ENCODE measurements around the gene HELB.

HELB gene

DNA sequence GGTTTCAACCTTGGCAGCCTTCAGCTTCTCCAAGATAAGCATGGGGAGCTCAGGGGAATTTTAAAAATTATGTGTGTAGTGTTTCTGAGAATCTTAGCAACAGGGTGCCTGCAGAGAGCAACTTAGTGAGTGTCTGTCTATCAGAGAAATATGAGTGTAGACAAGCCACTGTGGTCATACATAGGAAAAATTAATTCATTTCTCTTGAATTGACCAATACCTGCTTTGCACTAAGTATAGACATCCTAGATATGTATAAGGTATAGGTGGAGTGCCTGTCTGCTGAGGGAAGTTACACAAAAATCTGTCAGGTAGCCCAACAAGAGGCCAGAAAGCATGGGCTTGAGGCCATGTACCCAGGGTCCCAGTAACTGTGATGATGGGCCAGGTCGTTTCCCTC lies 20.7 kb downstream of the HELB start:
- DNase-seq (ENCODE audit: low spot score): no peak
- TF ChIP-seq, protein P1, sequence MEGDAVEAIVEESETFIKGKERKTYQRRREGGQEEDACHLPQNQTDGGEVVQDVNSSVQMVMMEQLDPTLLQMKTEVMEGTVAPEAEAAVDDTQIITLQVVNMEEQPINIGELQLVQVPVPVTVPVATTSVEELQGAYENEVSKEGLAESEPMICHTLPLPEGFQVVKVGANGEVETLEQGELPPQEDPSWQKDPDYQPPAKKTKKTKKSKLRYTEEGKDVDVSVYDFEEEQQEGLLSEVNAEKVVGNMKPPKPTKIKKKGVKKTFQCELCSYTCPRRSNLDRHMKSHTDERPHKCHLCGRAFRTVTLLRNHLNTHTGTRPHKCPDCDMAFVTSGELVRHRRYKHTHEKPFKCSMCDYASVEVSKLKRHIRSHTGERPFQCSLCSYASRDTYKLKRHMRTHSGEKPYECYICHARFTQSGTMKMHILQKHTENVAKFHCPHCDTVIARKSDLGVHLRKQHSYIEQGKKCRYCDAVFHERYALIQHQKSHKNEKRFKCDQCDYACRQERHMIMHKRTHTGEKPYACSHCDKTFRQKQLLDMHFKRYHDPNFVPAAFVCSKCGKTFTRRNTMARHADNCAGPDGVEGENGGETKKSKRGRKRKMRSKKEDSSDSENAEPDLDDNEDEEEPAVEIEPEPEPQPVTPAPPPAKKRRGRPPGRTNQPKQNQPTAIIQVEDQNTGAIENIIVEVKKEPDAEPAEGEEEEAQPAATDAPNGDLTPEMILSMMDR (IDR thresholded peaks at IDR 0.05; ENCODE audit: extremely low read depth, insufficient read depth, missing control alignments): no peak
- in situ Hi-C loops (cut with MboI; ENCODE audit: low pct_unique_long_range_greater_than_20kb, low sequenced_read_pairs, unreplicated experiment): no loop called here

DNA sequence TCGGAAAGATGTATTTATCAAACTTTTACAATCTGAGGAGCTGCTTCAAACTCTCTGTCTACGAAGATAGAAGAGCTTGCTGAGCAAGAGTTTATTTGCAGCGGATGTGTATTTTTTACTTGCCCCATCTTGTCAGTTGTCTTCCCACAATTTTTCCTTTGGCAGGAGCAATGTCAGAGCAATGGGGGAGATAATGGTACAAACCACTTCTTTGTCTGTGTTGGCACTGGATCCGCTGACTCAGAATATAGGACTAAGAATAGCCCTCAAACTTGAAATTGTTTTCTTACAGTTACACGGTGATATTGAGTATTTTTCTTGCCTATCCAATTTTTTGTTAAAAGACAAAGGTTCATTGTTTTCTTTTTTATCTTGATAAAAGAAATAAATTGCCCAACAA lies 27.6 kb downstream of the HELB start:
- in situ Hi-C loops (cut with MboI; ENCODE audit: low pct_unique_long_range_greater_than_20kb, low sequenced_read_pairs, unreplicated experiment): no loop called here
- TF ChIP-seq, protein P1 (IDR thresholded peaks at IDR 0.05; ENCODE audit: extremely low read depth, insufficient read depth, missing control alignments): no peak
- DNase-seq (ENCODE audit: low spot score): no peak

DNA sequence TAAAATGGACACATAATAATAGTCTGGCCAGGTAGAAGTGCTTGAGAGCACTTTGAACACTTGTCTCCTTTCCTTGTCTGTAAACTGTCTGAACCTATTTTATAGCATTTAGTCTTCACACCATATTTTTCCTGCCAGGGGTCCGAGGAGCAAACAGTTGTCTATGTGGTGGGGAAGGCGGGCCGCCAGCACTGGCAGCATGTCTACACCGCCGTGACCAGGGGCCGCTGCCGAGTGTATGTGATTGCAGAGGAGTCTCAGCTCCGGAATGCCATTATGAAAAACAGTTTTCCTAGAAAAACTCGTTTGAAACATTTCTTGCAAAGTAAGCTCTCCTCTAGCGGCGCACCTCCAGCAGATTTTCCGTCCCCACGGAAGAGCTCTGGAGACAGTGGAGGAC lies 28.7 kb downstream of the HELB start:
- in situ Hi-C loops (cut with MboI; ENCODE audit: low pct_unique_long_range_greater_than_20kb, low sequenced_read_pairs, unreplicated experiment): no loop called here
- DNase-seq (ENCODE audit: low spot score): no peak
- TF ChIP-seq, protein P1 (IDR thresholded peaks at IDR 0.05; ENCODE audit: extremely low read depth, insufficient read depth, missing control alignments): no peak

DNA sequence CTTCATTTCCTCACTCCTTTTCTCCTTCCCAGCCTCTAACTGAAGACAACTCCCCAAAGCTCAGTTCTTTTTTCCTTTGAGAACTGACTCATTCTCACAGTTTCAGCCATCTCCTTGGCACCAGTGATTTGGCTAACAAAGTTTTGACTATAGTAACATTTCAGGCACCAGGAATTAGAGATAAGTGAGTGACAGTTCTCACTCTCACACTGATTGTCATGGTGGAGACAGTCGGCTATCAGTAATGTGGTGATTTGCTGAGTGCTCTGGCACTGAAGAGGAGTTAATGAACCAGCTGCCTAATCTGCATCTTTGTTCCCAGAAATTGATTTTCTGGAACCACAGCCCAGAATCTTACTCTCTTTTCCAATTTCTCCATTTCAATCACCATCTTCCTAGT lies 29.5 kb downstream of the HELB start:
- no peak for DNase-seq (ENCODE audit: low spot score)
- in situ Hi-C loops (cut with MboI; ENCODE audit: low pct_unique_long_range_greater_than_20kb, low sequenced_read_pairs, unreplicated experiment): no loop called here
- TF ChIP-seq, protein P1 (IDR thresholded peaks at IDR 0.05; ENCODE audit: extremely low read depth, insufficient read depth, missing control alignments): no peak

DNA sequence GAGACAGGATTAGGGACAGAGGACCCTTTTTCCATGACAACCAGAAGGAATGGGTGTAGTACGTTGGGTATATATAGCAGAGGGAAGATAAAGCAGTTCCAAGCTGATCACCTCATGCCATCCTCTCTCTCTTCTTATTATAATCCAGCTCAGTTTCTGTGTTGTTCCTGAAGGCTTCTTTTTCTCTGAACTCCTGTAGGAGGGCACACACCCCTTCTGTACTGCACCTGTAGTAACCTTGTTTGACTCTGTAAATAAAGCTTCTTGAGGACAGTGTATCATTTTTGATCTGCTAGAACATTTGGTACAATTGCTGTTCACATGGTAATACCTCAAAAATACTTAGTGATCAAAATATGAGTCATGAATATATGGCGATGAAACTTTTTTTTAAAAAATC lies 33.5 kb downstream of the HELB start:
- in situ Hi-C loops (cut with MboI; ENCODE audit: low pct_unique_long_range_greater_than_20kb, low sequenced_read_pairs, unreplicated experiment): no loop called here
- no peak for DNase-seq (ENCODE audit: low spot score)
- TF ChIP-seq, protein P1 (IDR thresholded peaks at IDR 0.05; ENCODE audit: extremely low read depth, insufficient read depth, missing control alignments): no peak

DNA sequence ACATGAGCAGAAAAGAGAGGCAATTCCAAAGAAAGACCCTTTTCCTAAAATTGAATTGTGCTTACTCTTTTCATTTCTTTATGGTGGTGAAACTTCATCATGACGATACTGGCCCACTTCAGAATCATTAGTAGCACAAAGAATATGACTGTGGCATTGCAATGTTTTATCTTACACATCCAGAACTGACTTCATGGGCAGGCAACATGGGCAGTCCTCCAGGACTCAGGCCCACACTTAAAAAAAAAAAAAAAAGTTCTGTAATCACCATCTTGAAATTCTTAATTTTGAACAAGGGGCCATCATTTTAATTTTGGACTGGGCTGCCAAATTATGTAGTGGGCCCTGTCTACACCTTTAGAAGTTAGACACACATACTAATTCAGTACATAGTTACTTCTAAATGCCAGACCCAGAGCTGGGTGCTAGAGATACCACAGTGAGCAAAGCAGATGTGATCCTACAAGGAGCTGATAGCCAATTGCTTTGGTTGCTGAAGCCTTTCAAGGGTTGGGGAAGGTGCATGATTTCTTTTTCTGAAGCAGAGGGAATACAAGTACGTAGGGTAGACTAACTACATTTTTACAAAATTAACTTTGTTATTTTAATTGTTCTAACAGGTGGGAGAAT lies 35.2 kb downstream of the HELB start:
- in situ Hi-C loops (cut with MboI; ENCODE audit: low pct_unique_long_range_greater_than_20kb, low sequenced_read_pairs, unreplicated experiment): no loop called here
- TF ChIP-seq, protein P1 (IDR thresholded peaks at IDR 0.05; ENCODE audit: extremely low read depth, insufficient read depth, missing control alignments): no peak
- no peak for DNase-seq (ENCODE audit: low spot score)

Measured in GM13977 (cell line).